ENCODE results near the gene PLEKHA6.

Gene PLEKHA6

DNA sequence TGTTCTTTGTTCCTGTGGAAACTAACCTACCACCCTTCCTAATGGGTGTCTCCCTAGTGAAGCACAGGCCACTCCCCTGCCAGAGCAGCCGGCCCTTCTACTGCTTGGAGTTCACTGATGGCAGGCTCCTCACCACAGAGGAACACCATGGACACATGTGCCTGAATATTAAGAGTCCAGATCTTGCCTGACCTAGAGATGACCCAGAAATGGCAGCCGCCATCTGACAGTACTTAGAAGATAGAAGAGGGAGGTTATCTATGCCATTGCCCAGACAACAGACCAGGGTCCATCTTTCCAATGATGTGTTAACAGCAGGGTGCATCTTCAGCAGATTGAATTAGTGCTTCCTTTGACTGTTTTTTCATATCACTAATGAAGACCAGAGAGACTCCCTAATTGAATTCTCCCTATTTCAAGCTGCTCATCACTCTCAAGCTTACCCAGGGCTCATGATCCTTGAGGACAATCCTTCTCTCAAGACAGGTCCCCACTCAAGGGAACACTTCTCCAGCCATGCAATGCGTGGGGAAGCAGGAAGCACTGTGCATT, 59.8 kb downstream of the PLEKHA6 start:
- DNase-seq (ENCODE audit: insufficient read length, low spot score), result no peak
- no peak for FAIRE-seq
- TF ChIP-seq POLR2A (IDR thresholded peaks at IDR 0.05; ENCODE audit: low read depth, low read length) (no peak), POU2F2 (IDR thresholded peaks at IDR 0.05; ENCODE audit: low read depth, low read length) (no peak), SPI1 (IDR thresholded peaks at IDR 0.05; ENCODE audit: low read depth, low read length) (no peak), POLR2AphosphoS5 (IDR thresholded peaks at IDR 0.05; ENCODE audit: low read depth, low read length) (no peak), TAF1 (IDR thresholded peaks at IDR 0.05; ENCODE audit: low read depth, low read length) (no peak), PAX5 (IDR thresholded peaks at IDR 0.05; ENCODE audit: insufficient read depth, low read length, severe bottlenecking) (no peak)

DNA sequence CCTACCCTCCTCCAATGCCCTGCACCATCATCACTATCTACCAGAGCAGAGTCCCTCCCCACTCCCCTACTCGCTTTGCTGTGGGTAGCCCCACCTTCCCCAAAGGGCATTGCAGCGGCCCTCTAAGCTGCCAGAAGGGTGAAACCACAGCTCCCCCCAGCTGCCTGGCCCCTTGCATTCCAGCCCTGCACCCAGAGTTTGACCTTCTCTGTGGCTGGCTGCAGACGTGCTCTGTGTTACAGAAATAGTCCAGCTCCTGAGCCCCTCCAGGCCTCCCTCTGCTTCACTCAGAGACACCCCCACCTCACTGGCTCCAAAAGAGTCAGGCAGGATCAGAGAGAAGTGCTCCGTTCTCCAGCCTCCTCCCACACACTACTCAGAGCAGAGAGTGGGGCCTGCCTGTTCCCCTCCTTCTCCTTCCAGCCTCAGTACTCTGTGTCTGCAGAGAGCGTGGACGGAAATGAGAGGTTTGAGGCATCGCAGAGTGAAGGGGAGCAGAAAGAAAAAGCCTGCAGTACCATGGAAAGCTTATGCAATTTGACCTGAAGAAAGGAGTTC, 63.2 kb downstream of the PLEKHA6 start:
- TF ChIP-seq POU2F2 (IDR thresholded peaks at IDR 0.05; ENCODE audit: low read depth, low read length), result no peak
- no peak for TF ChIP-seq POLR2AphosphoS5 (IDR thresholded peaks at IDR 0.05; ENCODE audit: low read depth, low read length)
- no peak for TF ChIP-seq SPI1 (IDR thresholded peaks at IDR 0.05; ENCODE audit: low read depth, low read length)
- TF ChIP-seq POLR2A (IDR thresholded peaks at IDR 0.05; ENCODE audit: low read depth, low read length), result no peak
- no peak for TF ChIP-seq PAX5 (IDR thresholded peaks at IDR 0.05; ENCODE audit: insufficient read depth, low read length, severe bottlenecking)
- TF ChIP-seq TAF1 (IDR thresholded peaks at IDR 0.05; ENCODE audit: low read depth, low read length), result no peak
- FAIRE-seq (no peak), DNase-seq (ENCODE audit: insufficient read length, low spot score) (no peak)

DNA sequence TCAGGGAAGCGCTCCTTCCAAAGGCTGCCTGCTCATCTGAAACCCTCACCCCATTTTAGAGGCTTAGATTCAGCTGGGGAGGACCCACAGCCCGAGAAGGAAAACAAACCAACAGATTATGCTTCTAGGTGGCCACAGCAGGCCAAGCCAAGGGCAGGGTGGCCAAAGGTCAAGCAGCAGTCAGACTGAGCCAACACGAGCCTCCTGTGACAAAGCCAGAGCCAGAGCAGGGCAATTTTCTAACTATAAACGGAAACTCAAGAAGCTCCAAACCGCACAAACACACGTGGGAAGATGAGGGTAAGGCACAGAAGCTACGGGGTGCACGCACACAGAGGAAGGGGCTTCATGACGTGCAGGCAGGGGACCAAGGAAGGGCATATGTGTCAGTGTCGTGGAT, 64.1 kb downstream of the PLEKHA6 start:
- FAIRE-seq (no peak), DNase-seq (ENCODE audit: insufficient read length, low spot score) (no peak)
- TF ChIP-seq SPI1 (IDR thresholded peaks at IDR 0.05; ENCODE audit: low read depth, low read length), result no peak

DNA sequence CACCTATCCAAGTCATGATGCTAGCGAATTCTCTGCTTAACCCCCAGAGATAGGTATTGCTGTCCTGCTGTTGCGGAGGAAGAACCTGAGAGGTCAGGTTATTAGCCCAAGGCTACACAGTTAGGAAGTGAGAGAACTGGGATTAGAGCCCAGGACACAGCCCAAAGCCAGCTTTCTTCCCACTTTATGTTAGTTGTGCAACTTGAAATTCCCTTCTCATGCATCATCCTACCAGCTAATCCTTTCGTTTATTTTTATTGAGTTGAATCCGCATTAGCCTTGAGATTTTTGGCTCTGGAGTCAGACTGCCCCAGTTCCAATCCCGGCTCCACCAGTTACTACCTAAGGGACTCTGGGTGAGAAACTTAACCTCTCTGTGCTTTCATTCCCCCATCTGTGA, 65.4 kb downstream of the PLEKHA6 start:
- no peak for DNase-seq (ENCODE audit: insufficient read length, low spot score)
- FAIRE-seq, result no peak
- TF ChIP-seq TAF1 (IDR thresholded peaks at IDR 0.05; ENCODE audit: low read depth, low read length) (no peak), PAX5 (IDR thresholded peaks at IDR 0.05; ENCODE audit: insufficient read depth, low read length, severe bottlenecking) (no peak), POLR2AphosphoS5 (IDR thresholded peaks at IDR 0.05; ENCODE audit: low read depth, low read length) (no peak), POLR2A (IDR thresholded peaks at IDR 0.05; ENCODE audit: low read depth, low read length) (no peak)

DNA sequence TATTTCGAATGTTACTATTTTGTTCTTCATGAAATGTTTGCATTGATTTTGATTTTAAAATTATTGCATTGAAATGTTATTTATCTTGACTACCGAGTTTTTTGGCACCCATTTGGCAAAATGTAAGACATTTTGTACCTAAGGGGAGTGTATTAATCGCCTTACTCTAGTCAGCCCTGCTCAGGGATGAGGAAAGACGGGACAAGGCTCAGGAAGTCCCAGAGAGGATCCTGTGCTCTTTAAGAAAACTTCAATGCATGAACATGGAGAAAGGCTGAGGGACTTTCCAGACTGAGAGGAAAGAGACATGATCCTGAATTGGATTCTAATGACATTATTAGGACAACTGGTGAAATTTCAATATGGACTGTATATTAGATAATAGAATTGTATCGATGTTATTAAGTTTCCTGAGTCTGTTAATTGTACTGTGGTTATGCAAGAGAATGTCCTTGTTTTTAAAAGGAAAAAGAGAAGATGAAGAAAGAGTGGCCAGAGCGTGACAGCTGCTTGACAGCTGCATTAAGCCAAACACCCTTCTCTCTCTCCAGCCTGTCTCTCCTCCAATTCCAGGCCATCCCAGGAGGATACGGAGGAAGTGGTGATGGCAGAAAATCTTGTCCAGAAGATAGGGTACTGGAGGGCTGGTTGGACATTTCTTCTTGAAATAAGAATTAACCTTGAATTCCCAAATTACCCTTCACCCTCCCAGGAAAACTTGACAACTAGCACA, 66.0 kb downstream of the PLEKHA6 start:
- TF ChIP-seq SPI1 (IDR thresholded peaks at IDR 0.05; ENCODE audit: low read depth, low read length) (no peak), PAX5 (IDR thresholded peaks at IDR 0.05; ENCODE audit: insufficient read depth, low read length, severe bottlenecking) (no peak), POLR2AphosphoS5 (IDR thresholded peaks at IDR 0.05; ENCODE audit: low read depth, low read length) (no peak), POU2F2 (IDR thresholded peaks at IDR 0.05; ENCODE audit: low read depth, low read length) (no peak), POLR2A (IDR thresholded peaks at IDR 0.05; ENCODE audit: low read depth, low read length) (no peak), TAF1 (IDR thresholded peaks at IDR 0.05; ENCODE audit: low read depth, low read length) (no peak)
- DNase-seq (ENCODE audit: insufficient read length, low spot score) (no peak), FAIRE-seq (no peak)

DNA sequence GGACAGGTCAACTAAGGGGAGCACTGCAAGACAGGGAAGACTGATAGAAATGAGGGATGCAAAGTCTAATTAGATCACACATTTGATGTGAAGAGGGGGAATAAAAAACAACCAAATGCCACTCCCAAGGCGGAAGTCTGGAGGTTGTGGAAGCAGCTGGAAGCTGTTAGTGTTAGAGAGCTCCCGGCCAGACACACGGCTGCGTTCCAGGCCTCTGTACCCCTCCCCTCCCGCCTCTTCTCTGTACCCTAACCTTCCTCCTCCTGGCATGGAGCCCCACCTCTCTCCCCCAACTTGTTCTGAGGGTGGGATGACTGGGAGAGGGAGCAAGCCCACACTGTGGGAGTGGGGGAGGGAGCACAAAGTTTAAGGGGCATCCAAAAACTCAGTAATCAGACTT, 67.0 kb downstream of the PLEKHA6 start:
- TF ChIP-seq POLR2AphosphoS5 (IDR thresholded peaks at IDR 0.05; ENCODE audit: low read depth, low read length) (no peak), PAX5 (IDR thresholded peaks at IDR 0.05; ENCODE audit: insufficient read depth, low read length, severe bottlenecking) (no peak), SPI1 (IDR thresholded peaks at IDR 0.05; ENCODE audit: low read depth, low read length) (no peak), POLR2A (IDR thresholded peaks at IDR 0.05; ENCODE audit: low read depth, low read length) (no peak), TAF1 (IDR thresholded peaks at IDR 0.05; ENCODE audit: low read depth, low read length) (no peak), POU2F2 (IDR thresholded peaks at IDR 0.05; ENCODE audit: low read depth, low read length) (no peak)
- no peak for DNase-seq (ENCODE audit: insufficient read length, low spot score)
- FAIRE-seq, result no peak

DNA sequence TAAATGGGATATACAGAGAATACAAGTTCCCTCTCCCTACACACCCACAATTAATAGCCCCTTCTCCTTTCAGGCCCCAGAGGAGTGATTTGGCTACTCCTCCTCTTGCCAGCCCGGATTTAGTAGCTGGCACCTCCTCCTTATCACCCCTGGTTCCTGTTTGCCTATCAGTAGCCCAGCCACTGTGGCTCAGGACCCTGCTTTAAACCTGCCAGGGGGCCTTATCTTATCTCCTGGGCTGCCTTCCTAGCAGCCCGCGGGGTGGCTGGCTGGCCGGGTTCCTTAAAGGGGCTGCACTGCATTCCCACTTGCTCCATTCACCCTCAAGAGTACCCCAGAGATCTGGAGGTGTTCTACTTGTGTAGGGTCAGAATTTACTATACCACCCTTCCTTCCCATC, 70.4 kb downstream of the PLEKHA6 start:
- no peak for DNase-seq (ENCODE audit: insufficient read length, low spot score)
- TF ChIP-seq TAF1 (IDR thresholded peaks at IDR 0.05; ENCODE audit: low read depth, low read length), result no peak
- FAIRE-seq, result no peak

DNA sequence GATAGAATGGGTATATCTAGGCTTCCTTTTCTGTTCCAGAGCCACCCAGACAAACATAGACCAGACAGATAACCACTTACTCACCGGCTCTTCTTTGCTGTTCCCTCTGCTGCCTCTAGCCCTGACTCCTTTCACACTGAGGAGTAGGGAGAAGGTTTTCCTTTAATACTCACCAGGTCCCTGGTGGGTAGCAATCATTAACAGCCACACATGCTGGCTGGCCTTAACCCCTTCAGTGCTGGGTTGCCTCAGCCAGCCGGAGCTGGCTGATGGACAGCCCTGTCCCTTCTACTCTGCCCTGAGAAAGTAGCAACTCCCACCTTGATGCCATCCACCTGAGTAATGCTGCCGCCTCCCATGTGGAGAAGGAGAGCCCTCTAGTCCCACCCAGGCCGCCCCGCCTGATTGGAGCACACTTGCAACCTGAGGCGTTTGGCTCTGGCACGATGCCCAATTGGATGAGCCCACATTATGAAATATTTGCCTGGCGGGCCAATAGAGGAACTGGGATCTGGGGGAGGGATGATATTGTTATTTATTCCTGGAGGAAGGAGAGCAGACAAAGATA, 71.6 kb downstream of the PLEKHA6 start:
- FAIRE-seq (no peak), DNase-seq (ENCODE audit: insufficient read length, low spot score) (no peak)

DNA sequence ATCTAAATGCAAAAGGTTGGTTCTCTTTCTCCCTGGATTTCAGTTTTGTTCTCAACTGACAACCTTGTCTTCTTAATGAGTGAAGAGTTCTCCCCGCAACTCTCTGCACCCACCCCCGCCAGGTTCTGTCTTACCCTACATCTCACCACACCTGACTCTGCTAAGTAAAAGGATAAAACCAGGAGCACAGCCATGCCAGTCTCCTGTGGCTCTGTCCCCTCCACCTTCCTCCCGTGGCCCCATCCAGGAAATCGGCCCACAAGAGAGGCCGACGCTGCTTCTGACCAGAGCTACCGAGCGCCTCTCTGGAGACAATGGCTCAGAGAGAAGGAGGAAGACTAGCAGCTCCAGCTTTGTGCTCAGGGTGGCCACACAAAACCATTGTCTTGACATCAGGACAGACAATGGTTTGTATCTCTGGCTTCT, 72.2 kb downstream of the PLEKHA6 start:
- DNase-seq (ENCODE audit: insufficient read length, low spot score), result no peak
- no peak for FAIRE-seq
- no peak for TF ChIP-seq PAX5 (IDR thresholded peaks at IDR 0.05; ENCODE audit: insufficient read depth, low read length, severe bottlenecking)
- no peak for TF ChIP-seq POLR2A (IDR thresholded peaks at IDR 0.05; ENCODE audit: low read depth, low read length)
- no peak for TF ChIP-seq SPI1 (IDR thresholded peaks at IDR 0.05; ENCODE audit: low read depth, low read length)
- no peak for TF ChIP-seq TAF1 (IDR thresholded peaks at IDR 0.05; ENCODE audit: low read depth, low read length)
- no peak for TF ChIP-seq POU2F2 (IDR thresholded peaks at IDR 0.05; ENCODE audit: low read depth, low read length)
- TF ChIP-seq POLR2AphosphoS5 (IDR thresholded peaks at IDR 0.05; ENCODE audit: low read depth, low read length), result no peak

More for the DNA sequence above, 71.6 kb downstream of the PLEKHA6 start:
- no peak for TF ChIP-seq PAX5 (IDR thresholded peaks at IDR 0.05; ENCODE audit: insufficient read depth, low read length, severe bottlenecking)
- no peak for TF ChIP-seq POLR2AphosphoS5 (IDR thresholded peaks at IDR 0.05; ENCODE audit: low read depth, low read length)
- TF ChIP-seq SPI1 (IDR thresholded peaks at IDR 0.05; ENCODE audit: low read depth, low read length), result no peak
- no peak for TF ChIP-seq POU2F2 (IDR thresholded peaks at IDR 0.05; ENCODE audit: low read depth, low read length)

DNA sequence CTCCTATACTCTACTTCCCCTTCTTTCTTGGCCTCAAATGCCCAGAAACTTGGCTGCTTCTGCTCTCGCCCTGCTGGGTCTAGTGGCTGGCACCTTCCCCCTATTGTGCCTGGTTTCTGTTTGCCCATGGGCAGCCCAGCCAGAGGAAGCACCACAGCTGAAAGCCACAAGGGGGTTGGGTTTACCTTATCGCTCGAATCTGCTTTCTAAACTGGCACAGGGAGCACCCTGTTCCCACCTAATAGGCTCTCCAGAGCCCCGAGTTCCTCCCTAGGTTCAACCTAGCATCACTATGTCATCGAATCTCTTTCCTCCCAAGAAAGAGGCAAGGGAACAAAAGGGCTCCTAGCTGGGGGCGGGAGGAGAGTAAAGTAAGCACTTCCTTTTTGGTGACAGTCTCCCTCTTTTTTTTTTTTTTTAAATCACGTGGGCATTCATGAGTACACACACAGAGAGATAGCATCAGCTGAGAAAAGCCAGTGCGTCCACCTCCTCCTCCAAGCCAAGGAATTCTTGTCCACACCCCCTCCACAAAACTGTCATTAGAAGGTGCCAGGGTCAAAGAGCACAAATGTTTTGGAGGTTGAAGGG, 72.8 kb downstream of the PLEKHA6 start:
- DNase-seq (ENCODE audit: insufficient read length, low spot score) (no peak), FAIRE-seq (no peak)
- TF ChIP-seq SPI1 (IDR thresholded peaks at IDR 0.05; ENCODE audit: low read depth, low read length) (0 out of 2 replicates have a peak, but pooled peaks have one; percentile 21), POU2F2 (IDR thresholded peaks at IDR 0.05; ENCODE audit: low read depth, low read length) (no peak)

All from GM12891 (cell line).